ENCODE measurements around the gene PLIN5. TPM values are rescaled to one million over a fixed set of nuclear protein-coding genes. Genes with fewer than 3 reads are reported as not detected.

The PLIN5 gene
- total and polyA plus RNA-seq, 4 donors: 13.3 to 83.8 (median 56.6) TPM

GRCh38 chr19:4539693-4540581 is 4.9 kb upstream of the PLIN5 start, which contains the start of gene LRG1:
LRG1 (minus strand) TSS chr19:4540036; CDS start chr19:4540013, 23 bp downstream.
- Histone ChIP-seq H3K9ac (ENCODE audit: low read depth in 1 of 2, low read length in 2 of 2) (peak within 1 kb of the TSS; percentile 80 to 87), H3K27ac (ENCODE audit: low read depth in 1 of 2, low read length in 2 of 2) (peak within 1 kb of the TSS; percentile 75 to 85), H3K4me1 (ENCODE audit: control insufficient read depth in 4 of 4, insufficient read depth in 4 of 4, low read length in 3 of 4) (peaks cover 9 to 27% (median 20%) of the 10 kb centered on the region in 4 donors), H3K4me3 (ENCODE audit: low read depth in 1 of 3, low read length in 3 of 3) (peak within 1 kb of the TSS; percentile 77 to 93 (median 85)), H3K27me3 (ENCODE audit: control insufficient read depth in 4 of 4, insufficient read depth in 4 of 4, low read length in 3 of 4) (no peaks in the 10 kb centered on the region), H3K9me3 (ENCODE audit: control insufficient read depth in 4 of 4, low read length in 3 of 4) (no peaks in the 10 kb centered on the region), H3K36me3 (ENCODE audit: control insufficient read depth in 4 of 4, insufficient read depth in 3 of 4, low read depth in 1 of 4, low read length in 3 of 4) (peaks cover 0 to 2% (median 0%) of the 10 kb centered on the region in 4 donors)
- TF ChIP-seq FOXA1 (IDR thresholded peaks at IDR 0.05): peak; percentile 73
- peak; percentile 99 for TF ChIP-seq SP1 (IDR thresholded peaks at IDR 0.05)
- TF ChIP-seq HNF4A (conservative IDR thresholded peaks at IDR 0.05): peak; percentile 94 to 95
- TF ChIP-seq RXRA (IDR thresholded peaks at IDR 0.05): peak; percentile 98
- peak; percentile 88 to 91 for TF ChIP-seq JUND (IDR thresholded peaks at IDR 0.05)
- TF ChIP-seq, protein P1, sequence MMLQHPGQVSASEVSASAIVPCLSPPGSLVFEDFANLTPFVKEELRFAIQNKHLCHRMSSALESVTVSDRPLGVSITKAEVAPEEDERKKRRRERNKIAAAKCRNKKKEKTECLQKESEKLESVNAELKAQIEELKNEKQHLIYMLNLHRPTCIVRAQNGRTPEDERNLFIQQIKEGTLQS (IDR thresholded peaks at IDR 0.05): peak; percentile 80
- TF ChIP-seq HNF4G (IDR thresholded peaks at IDR 0.05): peak; percentile 89
- TF ChIP-seq EGR1 (IDR thresholded peaks at IDR 0.05; ENCODE audit: low read depth in 2 of 2): peak; percentile 99 to 100
- TF ChIP-seq MAX (IDR thresholded peaks at IDR 0.05): peak; percentile 100
- TF ChIP-seq NR2F2 (IDR thresholded peaks at IDR 0.05): peak; percentile 99
- TF ChIP-seq, protein P2, sequence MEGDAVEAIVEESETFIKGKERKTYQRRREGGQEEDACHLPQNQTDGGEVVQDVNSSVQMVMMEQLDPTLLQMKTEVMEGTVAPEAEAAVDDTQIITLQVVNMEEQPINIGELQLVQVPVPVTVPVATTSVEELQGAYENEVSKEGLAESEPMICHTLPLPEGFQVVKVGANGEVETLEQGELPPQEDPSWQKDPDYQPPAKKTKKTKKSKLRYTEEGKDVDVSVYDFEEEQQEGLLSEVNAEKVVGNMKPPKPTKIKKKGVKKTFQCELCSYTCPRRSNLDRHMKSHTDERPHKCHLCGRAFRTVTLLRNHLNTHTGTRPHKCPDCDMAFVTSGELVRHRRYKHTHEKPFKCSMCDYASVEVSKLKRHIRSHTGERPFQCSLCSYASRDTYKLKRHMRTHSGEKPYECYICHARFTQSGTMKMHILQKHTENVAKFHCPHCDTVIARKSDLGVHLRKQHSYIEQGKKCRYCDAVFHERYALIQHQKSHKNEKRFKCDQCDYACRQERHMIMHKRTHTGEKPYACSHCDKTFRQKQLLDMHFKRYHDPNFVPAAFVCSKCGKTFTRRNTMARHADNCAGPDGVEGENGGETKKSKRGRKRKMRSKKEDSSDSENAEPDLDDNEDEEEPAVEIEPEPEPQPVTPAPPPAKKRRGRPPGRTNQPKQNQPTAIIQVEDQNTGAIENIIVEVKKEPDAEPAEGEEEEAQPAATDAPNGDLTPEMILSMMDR (IDR thresholded peaks at IDR 0.05; ENCODE audit: low read depth, low read length, missing input control): no peak
- TF ChIP-seq FOXA2 (IDR thresholded peaks at IDR 0.05): peak; percentile 7
- peak; percentile 79 for TF ChIP-seq YY1 (IDR thresholded peaks at IDR 0.05)
- peak; percentile 100 for TF ChIP-seq TAF1 (conservative IDR thresholded peaks at IDR 0.05)
- peak; percentile 90 for TF ChIP-seq REST (IDR thresholded peaks at IDR 0.05)
- TF ChIP-seq, protein P3, sequence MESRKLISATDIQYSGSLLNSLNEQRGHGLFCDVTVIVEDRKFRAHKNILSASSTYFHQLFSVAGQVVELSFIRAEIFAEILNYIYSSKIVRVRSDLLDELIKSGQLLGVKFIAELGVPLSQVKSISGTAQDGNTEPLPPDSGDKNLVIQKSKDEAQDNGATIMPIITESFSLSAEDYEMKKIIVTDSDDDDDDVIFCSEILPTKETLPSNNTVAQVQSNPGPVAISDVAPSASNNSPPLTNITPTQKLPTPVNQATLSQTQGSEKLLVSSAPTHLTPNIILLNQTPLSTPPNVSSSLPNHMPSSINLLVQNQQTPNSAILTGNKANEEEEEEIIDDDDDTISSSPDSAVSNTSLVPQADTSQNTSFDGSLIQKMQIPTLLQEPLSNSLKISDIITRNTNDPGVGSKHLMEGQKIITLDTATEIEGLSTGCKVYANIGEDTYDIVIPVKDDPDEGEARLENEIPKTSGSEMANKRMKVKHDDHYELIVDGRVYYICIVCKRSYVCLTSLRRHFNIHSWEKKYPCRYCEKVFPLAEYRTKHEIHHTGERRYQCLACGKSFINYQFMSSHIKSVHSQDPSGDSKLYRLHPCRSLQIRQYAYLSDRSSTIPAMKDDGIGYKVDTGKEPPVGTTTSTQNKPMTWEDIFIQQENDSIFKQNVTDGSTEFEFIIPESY (IDR thresholded peaks at IDR 0.05): peak; percentile 95
- TF ChIP-seq RAD21 (IDR thresholded peaks at IDR 0.05): peak; percentile 45 to 52
- peak in 1 of 2 donors; percentile 78 for TF ChIP-seq GABPA (IDR thresholded peaks at IDR 0.05 in 1 of 2, conservative IDR thresholded peaks at IDR 0.05 in 1 of 2)
- peak; percentile 66 for DNase-seq (ENCODE audit: low spot score)
- 17% methylated on average over 14 of the region's 14 CpGs for WGBS

Data from liver (tissue), 9 donors.